CD4-positive, alpha-beta T cell treated with Interferon gamma for 1 hour (primary cell): Measurements from ENCODE around the gene BEST4.
A peak's percentile ranks its signal among the peaks of the same experiment; 100 is the strongest.
"Not testable (repeated sequence)": the region's sequence is repeated elsewhere in the genome, so short reads cannot be mapped to it uniquely, and the experiment has no call there.

Source experiments
- DNase-seq: peaks from one replicate; pipeline ENCODE4 v3.0.0-alpha.2; 2020

BEST4 gene

GRCh38 chr1:44801491-44802305, 13.7 kb upstream of the BEST4 start:
- DNase-seq: no peak

- DNase-seq: peak; percentile 98
Measured at GRCh38 chr1:44799770-44800584, 12.0 kb upstream of the BEST4 start, which contains the start of gene PLK3. TSS of gene PLK3 (plus strand) at chr1:44800377. CDS start at chr1:44800464, 87 bp downstream.

- DNase-seq: no peak
Measured at GRCh38 chr1:44798481-44799365, 10.8 kb upstream of the BEST4 start.

GRCh38 chr1:44797886-44798285, 9.9 kb upstream of the BEST4 start:
- not testable (repeated sequence) for DNase-seq

- DNase-seq: no peak
Measured at GRCh38 chr1:44792736-44793502, 4.9 kb upstream of the BEST4 start.

- no peak for DNase-seq
Measured at GRCh38 chr1:44790968-44791801, 3.2 kb upstream of the BEST4 start.

GRCh38 chr1:44787506-44787905, 464 bp downstream of the BEST4 start:
- DNase-seq: no peak

- DNase-seq: no peak
Measured at GRCh38 chr1:44786841-44787426, 1.0 kb downstream of the BEST4 start.

GRCh38 chr1:44786138-44786840, 1.7 kb downstream of the BEST4 start:
- peak; percentile 73 for DNase-seq

GRCh38 chr1:44785501-44786137, 2.4 kb downstream of the BEST4 start:
- no peak for DNase-seq

- no peak for DNase-seq
Measured at GRCh38 chr1:44785029-44785380, 3.0 kb downstream of the BEST4 start.

- DNase-seq: no peak
Measured at GRCh38 chr1:44784094-44785028, 3.6 kb downstream of the BEST4 start.

GRCh38 chr1:44783697-44784093, 4.3 kb downstream of the BEST4 start:
- DNase-seq: no peak

- no peak for DNase-seq
Measured at GRCh38 chr1:44780583-44781121, 7.3 kb downstream of the BEST4 start.

- DNase-seq: no peak
Measured at GRCh38 chr1:44778705-44779576, 9.0 kb downstream of the BEST4 start.

GRCh38 chr1:44777969-44778635, 9.9 kb downstream of the BEST4 start:
- DNase-seq: no peak

- no peak for DNase-seq
Measured at GRCh38 chr1:44777547-44777946, 10.4 kb downstream of the BEST4 start.
